HG02970 (cell line): Measurements from ENCODE around the gene SP2.
A peak's percentile ranks its signal among the peaks of the same experiment; 100 is the strongest.

Experiments used
- ATAC-seq: cut with Tn5 transposase; IDR thresholded peaks from one replicate; pipeline ENCODE4 v1.9.1; 2021; ENCODE audit warnings: mild to moderate bottlenecking, moderate library complexity, moderate number of reproducible peaks; ENCODE audit not compliant: unreplicated experiment, low FRiP score

Gene SP2

DNA sequence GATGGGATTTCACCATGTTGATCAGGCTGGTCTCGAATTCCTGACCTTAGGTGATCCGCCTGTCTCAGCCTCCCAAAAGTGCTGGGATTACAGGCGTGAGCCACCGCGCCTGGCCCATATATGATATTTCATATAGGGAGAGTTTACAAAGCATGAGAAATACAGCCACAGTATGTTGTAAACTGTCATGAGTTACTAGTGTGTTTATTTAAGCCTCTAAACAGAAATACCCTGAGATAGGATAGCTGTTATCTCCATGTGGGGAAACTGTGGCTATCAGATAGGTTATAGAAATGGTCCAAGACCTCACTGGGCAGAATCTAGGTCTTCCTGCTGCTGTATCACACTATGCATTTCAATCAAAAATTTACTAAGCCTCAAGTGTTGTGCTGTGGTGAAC lies 72.8 kb downstream of the SP2 start:
- ATAC-seq, result no peak

DNA sequence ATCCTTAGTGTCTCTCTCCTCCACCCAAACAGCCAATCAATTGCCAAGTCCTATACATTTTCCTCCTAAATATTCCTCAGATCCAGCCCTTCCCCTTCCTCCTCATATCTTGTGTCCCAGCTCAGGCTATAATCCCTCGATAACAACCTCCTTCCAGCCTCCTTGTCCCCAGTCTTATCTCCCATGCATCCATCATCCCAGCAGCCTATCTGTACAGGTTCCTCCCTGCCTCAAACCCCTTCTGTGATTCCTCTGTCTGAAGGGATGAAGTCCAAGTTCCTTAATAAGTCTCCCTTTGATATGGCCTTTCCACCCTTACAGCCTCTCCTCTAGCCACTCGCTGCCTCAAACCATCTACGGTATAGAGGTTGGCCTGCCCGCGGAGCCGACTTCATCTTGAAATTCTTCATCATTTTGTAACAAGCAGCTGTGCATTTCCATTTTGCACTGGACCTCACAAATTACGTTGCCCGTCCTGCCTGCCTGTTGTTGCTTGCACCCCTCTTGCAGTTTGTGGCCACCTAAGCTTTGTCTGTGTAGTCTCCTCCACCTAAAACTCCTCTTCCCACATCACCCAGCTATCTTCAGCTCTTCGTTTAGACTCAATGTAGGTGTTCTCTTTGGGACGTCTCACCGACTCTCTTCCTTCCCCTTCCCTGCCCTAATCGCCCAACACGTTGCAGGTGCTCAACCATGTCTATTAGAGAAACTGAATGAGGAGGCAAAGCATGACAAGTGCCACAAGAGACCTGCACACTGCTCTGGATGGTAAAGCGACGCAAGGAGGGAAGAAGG lies 74.1 kb downstream of the SP2 start:
- no peak for ATAC-seq

DNA sequence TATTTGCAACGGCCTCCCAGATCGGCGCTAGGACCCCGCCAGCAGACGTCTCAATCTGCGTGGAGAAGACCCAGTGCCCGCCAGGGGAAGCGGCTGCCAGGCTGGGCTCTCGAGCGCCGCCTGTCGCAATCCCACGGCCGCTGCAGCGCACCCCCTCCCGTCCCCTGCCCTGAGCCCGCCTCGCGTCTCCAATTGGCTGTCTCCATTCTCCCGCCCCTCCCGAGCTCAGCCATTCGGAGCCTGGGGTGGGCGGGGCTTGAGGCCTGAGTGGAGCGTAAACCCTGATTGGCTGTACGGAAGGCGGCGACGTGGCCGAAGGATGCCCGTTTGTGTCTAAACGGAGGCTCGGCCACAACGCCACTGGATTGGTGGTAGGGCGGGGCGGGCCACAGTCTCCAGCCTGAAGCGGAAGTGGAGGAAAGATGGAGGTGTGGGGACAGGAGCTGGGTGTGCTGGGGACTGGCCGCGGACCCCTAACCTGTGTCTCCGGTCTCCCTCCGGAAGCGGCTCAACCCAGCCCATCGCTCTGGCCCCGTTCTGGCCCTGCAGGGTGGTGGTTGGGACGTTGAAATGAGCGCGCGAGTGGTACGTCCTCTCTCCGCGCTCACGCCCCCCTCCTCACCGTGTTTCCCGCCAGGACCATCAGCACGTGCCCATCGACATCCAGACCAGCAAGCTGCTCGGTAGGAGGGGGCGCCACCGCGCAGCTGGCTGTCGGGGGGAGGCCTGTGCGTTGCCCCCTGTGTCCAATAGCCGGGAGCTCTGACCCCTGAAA lies 74.9 kb downstream of the SP2 start, which contains the start of gene CDK5RAP3:
Gene CDK5RAP3, plus strand, starts transcription at position 389 of the 775 bp plus-strand sequence. Its CDS starts 34 bp downstream, at position 423.
- peak; percentile 95 for ATAC-seq

DNA sequence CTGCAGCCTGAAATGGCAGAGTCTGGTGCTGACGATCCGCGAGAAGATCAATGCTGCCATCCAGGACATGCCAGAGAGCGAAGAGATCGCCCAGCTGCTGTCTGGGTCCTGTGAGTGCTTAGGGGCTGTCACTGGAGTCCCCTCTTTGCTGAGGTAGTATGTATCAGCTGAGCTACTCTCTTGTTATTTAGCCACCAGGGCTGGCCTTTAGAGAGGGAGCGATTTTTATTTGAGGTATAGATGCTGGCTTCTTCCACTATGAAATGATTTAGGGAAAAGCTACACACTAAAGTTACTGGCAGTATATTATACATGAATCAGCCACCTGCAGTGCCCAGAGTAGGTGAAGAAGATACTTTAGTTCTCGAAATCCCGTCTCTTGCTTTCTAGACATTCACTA lies 77.5 kb downstream of the SP2 start:
- no peak for ATAC-seq

DNA sequence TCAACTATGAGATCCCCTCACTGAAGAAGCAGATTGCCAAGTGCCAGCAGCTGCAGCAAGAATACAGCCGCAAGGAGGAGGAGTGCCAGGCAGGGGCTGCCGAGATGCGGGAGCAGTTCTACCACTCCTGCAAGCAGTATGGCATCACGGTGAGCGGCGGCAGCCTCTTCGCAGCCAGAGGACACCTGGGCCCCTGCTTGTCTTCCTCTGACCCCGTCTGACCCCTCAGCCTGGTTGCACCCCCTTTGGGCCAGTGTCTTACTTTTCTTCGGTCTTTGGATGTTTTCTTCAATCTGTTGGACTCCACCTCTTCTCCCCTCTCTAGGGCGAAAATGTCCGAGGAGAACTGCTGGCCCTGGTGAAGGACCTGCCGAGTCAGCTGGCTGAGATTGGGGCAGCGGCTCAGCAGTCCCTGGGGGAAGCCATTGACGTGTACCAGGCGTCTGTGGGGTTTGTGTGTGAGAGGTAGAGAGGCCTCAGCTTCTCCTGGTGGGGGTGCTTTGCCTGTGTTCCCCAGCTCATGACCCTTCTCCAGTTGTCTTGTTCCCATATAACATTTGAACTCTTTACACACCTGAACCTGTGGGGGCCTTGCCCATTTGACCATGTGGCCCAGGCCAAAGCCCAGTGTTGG lies 79.3 kb downstream of the SP2 start:
- no peak for ATAC-seq

DNA sequence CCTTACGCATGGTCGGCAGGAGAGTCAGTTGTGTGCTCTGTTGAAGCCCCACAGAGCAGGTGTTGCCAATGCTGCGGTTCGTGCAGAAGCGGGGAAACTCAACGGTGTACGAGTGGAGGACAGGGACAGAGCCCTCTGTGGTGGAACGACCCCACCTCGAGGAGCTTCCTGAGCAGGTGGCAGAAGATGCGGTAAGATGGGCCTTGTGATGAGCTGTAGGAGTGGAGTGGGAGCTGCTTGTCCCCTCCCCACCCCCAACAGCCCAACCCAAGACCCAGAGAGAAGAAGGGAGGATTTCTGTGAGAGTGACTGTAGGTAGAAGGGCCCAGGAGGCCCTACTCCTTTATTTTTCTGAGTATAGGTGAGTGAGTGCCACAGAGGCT lies 79.8 kb downstream of the SP2 start:
- ATAC-seq, result no peak

DNA sequence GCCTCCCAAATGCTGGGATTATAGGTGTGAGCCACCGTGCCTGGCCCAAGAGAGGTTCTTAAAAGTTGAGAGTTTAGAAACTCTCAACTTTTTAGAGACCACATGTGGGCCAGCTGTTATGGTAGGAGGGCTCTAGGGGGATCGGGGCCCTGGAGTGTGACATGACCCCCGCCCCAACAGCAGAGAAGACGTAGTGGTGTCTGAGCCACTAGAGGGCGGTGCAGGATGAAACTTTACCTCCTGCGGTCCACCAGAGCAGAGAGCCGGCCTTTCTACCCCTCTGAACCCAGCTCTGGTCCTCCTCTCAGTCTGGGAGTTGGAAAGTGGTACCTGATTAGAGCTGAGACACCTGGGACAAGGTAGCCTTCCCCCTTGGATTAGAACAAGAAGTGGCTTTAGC lies 82.3 kb downstream of the SP2 start:
- ATAC-seq, result no peak
